BLaER1 treated with 17β-estradiol and CSF1 and Interleukin-3, amounts not matched to agents 10 nM and 100 nM (cell line): ENCODE data around the gene GMDS.

Experiments
- H3K27ac ChIP-seq, 11 experiments: shearing (Covaris generic); formaldehyde crosslinking; 2 replicates each; pipeline ENCODE4 v1.8.1; 2022
- H3K27me3 ChIP-seq, 11 experiments: shearing (Covaris generic); formaldehyde crosslinking; 2 replicates each; pipeline ENCODE4 v1.8.1; 2022
- H3K36me3 ChIP-seq, 11 experiments: shearing (Covaris generic); formaldehyde crosslinking; 2 replicates each; pipeline ENCODE4 v1.8.1; 2022
- H3K4me1 ChIP-seq, 10 experiments: shearing (Covaris generic); formaldehyde crosslinking; 2 replicates each; pipeline ENCODE4 v1.8.1; 2022
- H3K4me2 ChIP-seq, 11 experiments: shearing (Covaris generic); formaldehyde crosslinking; 2 replicates each; pipeline ENCODE4 v1.8.1; 2022
- H3K4me3 ChIP-seq, 10 experiments: shearing (Covaris generic); formaldehyde crosslinking; 2 replicates each; pipeline ENCODE4 v1.8.1; 2022
- H3K9ac ChIP-seq, 11 experiments: shearing (Covaris generic); formaldehyde crosslinking; 2 replicates each; pipeline ENCODE4 v1.8.1; 2022
- H3K9me3 ChIP-seq, 11 experiments: shearing (Covaris generic); formaldehyde crosslinking; replicated peaks in 1 of 11; 2 replicates each; pipeline ENCODE4 v1.8.1; 2022
- H4K20me1 ChIP-seq, 11 experiments: shearing (Covaris generic); formaldehyde crosslinking; 2 replicates each; pipeline ENCODE4 v1.8.1; 2022
- Cebpa-rat ChIP-seq, 11 experiments: shearing (Covaris generic); IDR thresholded peaks; 2 replicates each; pipeline ENCODE4 v1.8.1; 2022

GMDS gene

DNA sequence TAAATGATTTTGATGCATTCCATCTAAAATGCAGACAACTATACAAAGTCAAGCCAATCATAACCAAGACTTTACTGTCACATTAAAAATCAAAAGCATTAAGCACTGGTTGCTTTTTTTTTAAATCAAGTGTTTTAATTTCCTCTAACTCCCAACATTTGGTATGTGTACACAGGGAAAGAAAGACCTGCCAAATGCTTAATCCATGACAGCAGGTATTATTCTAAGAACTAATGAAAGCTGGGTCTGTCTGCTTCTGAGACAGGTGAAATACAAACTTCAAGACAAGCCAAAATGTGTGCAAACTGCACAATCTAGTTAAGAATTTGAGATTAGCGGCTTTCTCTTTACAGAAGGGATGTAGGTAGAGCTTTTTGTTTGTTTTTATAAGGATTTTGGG lies 126.1 kb downstream of the GMDS start:
- Histone ChIP-seq H3K4me1 (no peaks in the 10 kb centered on the region), H4K20me1 (no peaks in the 10 kb centered on the region), H3K36me3 (peaks cover 0 to 5% (median 0%) of the 10 kb centered on the region in 11 experiments; a peak in 2 of 22 replicates), H3K4me2 (no peak overlapping the region), H3K9ac (no peak overlapping the region), H3K9me3 (peaks cover 0 to 6% (median 0%) of the 10 kb centered on the region in 11 experiments; a peak in 3 of 22 replicates), H3K27ac (no peak overlapping the region), H3K27me3 (no peaks in the 10 kb centered on the region), H3K4me3 (no peak overlapping the region)
- no peak for TF ChIP-seq Cebpa-rat (IDR thresholded peaks at IDR 0.05)

- no peak for TF ChIP-seq Cebpa-rat (IDR thresholded peaks at IDR 0.05)
- H3K4me3 ChIP-seq, result no peak overlapping the region
- peaks cover 0 to 4% (median 0%) of the 10 kb centered on the region in 11 experiments; a peak in 3 of 22 replicates for H3K9me3 ChIP-seq
- H3K36me3 ChIP-seq, result 0 out of 22 replicates have a peak, but pooled peaks cover 0 to 3% (median 0%) of the 10 kb centered on the region in 11 experiments
- no peaks in the 10 kb centered on the region for H3K4me1 ChIP-seq
- no peaks in the 10 kb centered on the region; a peak in 1 of 22 replicates for H4K20me1 ChIP-seq
- H3K27me3 ChIP-seq, result no peaks in the 10 kb centered on the region
- no peak overlapping the region for H3K27ac ChIP-seq
- no peak overlapping the region for H3K9ac ChIP-seq
- no peak overlapping the region for H3K4me2 ChIP-seq
These were observed 127.3 kb downstream of the GMDS start for GRCh38 chr6:2118136-2118535.

DNA sequence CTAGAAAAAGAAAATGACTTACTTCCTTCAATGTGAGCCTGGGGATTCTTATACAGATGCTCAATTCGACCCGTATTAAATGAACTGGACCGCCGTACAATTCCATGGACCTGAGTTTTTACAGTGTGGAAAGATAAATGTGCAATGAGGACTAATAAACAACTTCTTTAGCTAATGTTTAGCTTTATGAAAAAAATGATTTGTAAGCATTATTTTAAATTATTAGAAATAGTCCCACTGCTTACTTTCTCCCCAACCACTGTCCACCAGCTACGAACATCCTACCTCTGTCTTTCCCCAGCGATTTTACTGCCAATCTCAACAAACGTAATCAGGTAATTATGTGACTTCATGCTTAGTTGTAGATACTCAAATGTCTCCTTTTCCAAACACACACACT lies 128.0 kb downstream of the GMDS start:
- H3K4me3 ChIP-seq, result no peak overlapping the region
- no peak overlapping the region for H3K9ac ChIP-seq
- H3K27me3 ChIP-seq, result no peaks in the 10 kb centered on the region
- H3K4me1 ChIP-seq, result no peaks in the 10 kb centered on the region
- no peaks in the 10 kb centered on the region for H3K9me3 ChIP-seq
- H3K36me3 ChIP-seq, result 0 out of 22 replicates have a peak, but pooled peaks cover 0 to 3% (median 0%) of the 10 kb centered on the region in 11 experiments
- H4K20me1 ChIP-seq, result no peaks in the 10 kb centered on the region; a peak in 1 of 22 replicates
- no peak overlapping the region for H3K27ac ChIP-seq
- no peak for TF ChIP-seq Cebpa-rat (IDR thresholded peaks at IDR 0.05)
- H3K4me2 ChIP-seq, result no peak overlapping the region

DNA sequence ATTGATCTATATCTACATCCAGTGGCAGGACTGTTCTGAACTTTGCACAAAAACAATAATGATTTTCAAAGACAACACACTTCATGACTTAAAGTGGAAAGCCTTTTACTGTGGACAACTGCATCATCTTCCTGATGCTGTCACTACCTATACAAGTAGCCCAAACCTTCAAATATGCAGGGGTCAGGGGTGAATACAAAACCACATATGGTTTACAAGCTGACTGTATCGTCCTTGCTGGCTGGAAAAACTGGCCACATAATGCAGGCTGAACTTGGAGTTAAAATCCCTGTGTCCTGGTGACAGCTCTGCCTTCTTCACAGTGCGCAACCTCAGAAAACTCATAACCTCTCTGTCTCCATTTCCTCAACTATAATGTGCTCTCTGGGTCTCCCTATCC lies 128.9 kb downstream of the GMDS start:
- H3K36me3 ChIP-seq, result 0 out of 22 replicates have a peak, but pooled peaks cover 0 to 3% (median 0%) of the 10 kb centered on the region in 11 experiments
- TF ChIP-seq Cebpa-rat (IDR thresholded peaks at IDR 0.05), result no peak
- no peak overlapping the region for H3K9ac ChIP-seq

GRCh38 chr6:2114100-2114499 lies 131.3 kb downstream of the GMDS start:
- Histone ChIP-seq H3K4me2 (no peak overlapping the region), H3K36me3 (peaks cover 0 to 6% (median 0%) of the 10 kb centered on the region in 11 experiments; a peak in 2 of 22 replicates), H3K4me3 (no peak overlapping the region), H3K9me3 (no peaks in the 10 kb centered on the region), H3K9ac (no peak overlapping the region), H3K27me3 (no peaks in the 10 kb centered on the region), H4K20me1 (no peaks in the 10 kb centered on the region; a peak in 1 of 22 replicates), H3K27ac (no peak overlapping the region), H3K4me1 (peaks cover 0 to 14% (median 10%) of the 10 kb centered on the region in 10 experiments; a peak in 17 of 20 replicates)
- TF ChIP-seq Cebpa-rat (IDR thresholded peaks at IDR 0.05), result no peak

More for the DNA sequence above, 128.9 kb downstream of the GMDS start:
- Histone ChIP-seq H3K4me3 (no peak overlapping the region), H3K9me3 (no peaks in the 10 kb centered on the region), H3K27ac (no peak overlapping the region), H3K27me3 (no peaks in the 10 kb centered on the region), H3K4me1 (peaks cover 0 to 2% (median under 1%) of the 10 kb centered on the region in 10 experiments; a peak in 14 of 20 replicates), H3K4me2 (no peak overlapping the region), H4K20me1 (no peaks in the 10 kb centered on the region; a peak in 1 of 22 replicates)

DNA sequence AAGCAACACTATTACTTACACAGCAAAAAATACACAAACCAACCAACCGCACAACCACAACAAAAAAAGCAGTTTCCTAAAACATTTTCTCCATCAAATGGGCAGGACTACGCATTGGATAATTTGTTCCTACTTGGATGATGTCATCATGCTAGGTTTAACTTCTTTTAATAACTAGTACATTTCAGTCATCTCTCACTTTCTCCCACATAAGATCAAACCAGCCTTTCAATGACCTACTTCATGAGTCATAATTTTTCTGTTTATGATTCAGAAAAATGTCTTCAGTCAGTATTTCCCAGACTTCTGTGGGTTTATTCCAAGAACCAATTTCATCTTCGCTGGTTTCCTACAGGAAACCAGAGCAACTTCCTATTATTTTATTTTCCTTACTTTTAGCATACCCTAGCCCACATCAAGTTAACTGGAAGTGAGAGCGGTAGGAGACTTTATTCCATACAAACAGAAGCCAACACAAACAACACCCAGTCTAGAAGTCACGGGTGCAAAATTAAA lies 134.2 kb downstream of the GMDS start:
- Histone ChIP-seq H3K9me3 (no peaks in the 10 kb centered on the region), H3K4me3 (no peak overlapping the region), H3K4me2 (peak overlapping the region; percentile 1 to 61 (median 29); a peak in 16 of 22 replicates), H3K36me3 (peaks cover 0 to 8% (median 0%) of the 10 kb centered on the region in 11 experiments; a peak in 2 of 22 replicates), H3K27me3 (no peaks in the 10 kb centered on the region), H3K9ac (no peak overlapping the region), H3K4me1 (peaks cover 0 to 14% (median 10%) of the 10 kb centered on the region in 10 experiments; a peak in 17 of 20 replicates), H3K27ac (no peak overlapping the region), H4K20me1 (no peaks in the 10 kb centered on the region; a peak in 1 of 22 replicates)
- TF ChIP-seq Cebpa-rat (IDR thresholded peaks at IDR 0.05), result no peak

GRCh38 chr6:2110504-2110903 lies 134.9 kb downstream of the GMDS start:
- Histone ChIP-seq H3K4me2 (peak overlapping the region in 5 of 11 experiments; percentile 25 to 61 (median 35); a peak in 7 of 22 replicates), H3K27me3 (no peaks in the 10 kb centered on the region), H4K20me1 (no peaks in the 10 kb centered on the region; a peak in 1 of 22 replicates), H3K9me3 (no peaks in the 10 kb centered on the region), H3K9ac (no peak overlapping the region), H3K4me3 (no peak overlapping the region), H3K36me3 (peaks cover 0 to 8% (median 0%) of the 10 kb centered on the region in 11 experiments; a peak in 2 of 22 replicates), H3K27ac (no peak overlapping the region), H3K4me1 (peaks cover 0 to 14% (median 10%) of the 10 kb centered on the region in 10 experiments; a peak in 17 of 20 replicates)
- no peak for TF ChIP-seq Cebpa-rat (IDR thresholded peaks at IDR 0.05)

DNA sequence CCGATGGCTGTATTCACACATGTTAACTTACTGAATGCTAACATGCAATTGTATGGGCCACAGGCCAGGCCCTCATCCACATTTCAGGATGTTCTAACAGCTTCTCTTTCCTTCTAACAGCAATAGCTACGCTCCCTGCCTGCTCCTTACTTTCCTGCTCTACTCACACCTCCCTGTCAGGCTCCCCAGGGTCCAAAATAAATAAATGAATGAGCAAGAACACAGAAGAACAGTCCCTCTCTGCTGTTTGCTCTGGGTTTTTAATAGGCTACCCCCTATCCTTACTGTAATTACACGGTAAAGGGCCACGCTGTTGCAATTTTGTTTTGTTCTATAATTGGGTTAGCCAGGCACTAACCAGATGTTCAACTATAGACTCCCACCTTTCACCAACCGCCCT lies 135.6 kb downstream of the GMDS start:
- Histone ChIP-seq H3K9me3 (no peaks in the 10 kb centered on the region), H3K4me3 (no peak overlapping the region), H3K27me3 (no peaks in the 10 kb centered on the region), H3K4me1 (peaks cover 0 to 14% (median 10%) of the 10 kb centered on the region in 10 experiments; a peak in 17 of 20 replicates), H3K9ac (no peak overlapping the region), H3K27ac (no peak overlapping the region), H3K36me3 (peaks cover 0 to 8% (median 0%) of the 10 kb centered on the region in 11 experiments; a peak in 2 of 22 replicates), H4K20me1 (no peaks in the 10 kb centered on the region; a peak in 1 of 22 replicates), H3K4me2 (no peak overlapping the region)
- TF ChIP-seq Cebpa-rat (IDR thresholded peaks at IDR 0.05), result no peak

DNA sequence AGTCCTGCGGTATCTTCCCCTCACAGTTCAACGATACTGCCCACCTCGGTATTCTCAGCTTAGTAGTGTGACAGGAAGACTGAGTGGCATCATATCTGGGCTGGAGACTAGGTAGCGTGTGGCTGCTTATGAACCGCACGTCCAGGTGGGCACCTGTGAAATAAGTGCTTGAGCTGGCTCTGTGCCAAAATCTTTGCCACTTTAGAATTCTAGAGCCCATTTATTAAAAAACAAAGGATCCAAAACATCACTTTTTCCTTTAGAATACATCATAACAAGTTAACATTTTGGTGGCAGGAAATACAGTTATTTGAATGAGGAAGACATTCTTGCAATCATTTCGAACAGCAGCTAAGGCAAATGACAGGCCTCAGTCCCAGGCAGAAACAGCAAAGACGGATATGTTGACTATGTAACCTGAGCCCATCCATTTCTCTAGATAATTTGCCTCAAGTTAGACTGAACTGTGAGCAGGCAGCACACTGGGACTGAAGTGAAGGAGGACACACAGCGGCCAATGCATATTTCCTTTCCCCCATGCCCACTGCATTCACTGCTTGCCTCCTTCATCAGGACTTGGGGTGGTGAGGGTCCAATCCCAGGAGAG lies 136.6 kb downstream of the GMDS start:
- H3K27me3 ChIP-seq, result no peaks in the 10 kb centered on the region
- H3K4me1 ChIP-seq, result peaks cover 0 to 17% (median 10%) of the 10 kb centered on the region in 10 experiments; a peak in 17 of 20 replicates
- TF ChIP-seq Cebpa-rat (IDR thresholded peaks at IDR 0.05), result no peak
- H4K20me1 ChIP-seq, result peaks cover 0 to 4% (median 0%) of the 10 kb centered on the region in 11 experiments; a peak in 3 of 22 replicates
- H3K4me3 ChIP-seq, result no peak overlapping the region
- H3K9me3 ChIP-seq, result no peaks in the 10 kb centered on the region
- H3K4me2 ChIP-seq, result no peak overlapping the region
- no peak overlapping the region for H3K27ac ChIP-seq
- H3K36me3 ChIP-seq, result peaks cover 0 to 8% (median 0%) of the 10 kb centered on the region in 11 experiments; a peak in 2 of 22 replicates
- no peak overlapping the region for H3K9ac ChIP-seq
